Epidermal melanocyte (primary cell): Measurements from ENCODE around the gene PDLIM1.

Source experiments
- DNase-seq: peaks from one replicate; pipeline ENCODE4 v3.0.0; 2011; ENCODE audit warnings: low spot score; ENCODE audit not compliant: insufficient read length

PDLIM1 gene

DNA sequence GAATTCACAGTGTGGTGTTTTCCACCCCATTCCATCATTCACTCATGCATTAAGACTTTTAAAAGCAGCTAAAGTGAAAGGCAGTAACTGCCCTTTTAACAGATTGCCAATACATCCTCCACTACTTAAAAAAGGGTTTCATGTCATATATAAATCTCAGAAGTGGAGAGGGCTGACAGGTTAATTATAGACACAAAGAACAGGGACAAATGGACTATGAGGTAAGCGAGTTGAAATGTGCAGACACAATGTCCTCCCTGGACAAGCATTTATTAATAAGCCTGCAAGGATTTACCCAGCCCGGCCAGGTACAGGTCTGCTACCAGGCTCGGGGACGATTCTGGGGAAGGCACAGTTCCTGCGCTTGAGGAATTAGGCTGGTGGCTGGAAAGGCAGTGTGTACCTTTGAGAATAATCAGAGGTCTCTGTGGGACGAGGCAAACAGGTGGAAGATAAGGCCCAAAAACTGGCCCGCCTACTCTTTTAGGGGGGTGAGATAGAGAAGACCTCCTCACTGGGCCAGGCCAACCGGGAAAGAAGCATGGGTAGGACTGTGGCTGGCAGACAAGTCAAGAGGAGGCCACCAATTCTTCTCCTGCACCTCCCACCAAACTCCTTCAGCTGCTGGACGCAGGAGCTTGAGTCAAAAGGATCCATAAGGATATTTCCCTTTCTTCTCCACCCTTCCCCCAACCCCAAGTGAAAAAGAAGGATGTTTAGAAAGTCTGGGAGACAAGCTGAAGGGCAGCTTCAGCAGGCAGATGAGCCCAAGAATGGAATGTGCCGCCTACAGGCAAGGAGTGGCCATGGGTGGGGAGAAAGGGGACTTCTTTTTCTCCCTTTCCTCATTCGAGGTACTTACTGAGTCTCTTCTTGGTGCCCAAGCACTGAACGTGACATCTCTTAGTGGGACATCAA lies 1.5 kb downstream of the PDLIM1 start:
- no peak for DNase-seq

DNA sequence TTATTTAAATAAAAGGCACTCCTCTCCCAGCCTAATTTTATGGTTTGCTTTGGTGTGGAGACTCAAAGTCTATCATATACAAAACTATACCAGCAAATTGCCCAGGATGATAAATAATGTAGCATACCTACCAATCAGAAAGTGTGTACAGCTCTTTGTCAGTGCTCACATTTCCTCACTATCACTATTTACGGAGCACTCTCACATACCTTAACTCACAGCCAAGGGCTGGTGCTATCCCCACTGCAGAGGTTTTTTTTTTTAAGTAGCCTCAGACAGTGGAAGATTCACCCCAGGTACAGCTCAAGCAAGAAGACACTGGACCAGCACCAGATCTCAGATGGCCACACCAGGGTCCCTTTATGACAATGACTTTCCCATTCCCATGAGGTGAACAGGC lies 2.5 kb downstream of the PDLIM1 start:
- DNase-seq, result no peak

DNA sequence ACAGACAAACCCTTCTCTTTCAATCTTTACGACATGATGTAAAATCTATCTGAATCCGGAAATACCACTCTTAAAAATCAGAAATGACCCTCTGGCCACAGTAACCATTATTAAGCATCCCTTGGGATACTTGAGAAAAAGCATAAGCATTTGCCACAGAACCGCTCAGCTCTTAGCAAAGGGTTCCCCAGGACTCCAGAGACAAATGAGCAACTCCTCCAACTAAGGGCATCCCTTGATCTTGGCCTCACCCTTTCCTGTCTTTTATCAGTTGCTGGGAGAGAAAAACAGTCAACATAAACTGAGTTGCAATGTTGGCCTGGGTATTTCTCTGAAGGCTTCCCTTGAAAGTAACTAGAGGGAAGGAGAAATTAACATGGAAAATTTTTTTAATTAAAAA lies 3.5 kb downstream of the PDLIM1 start:
- DNase-seq, result no peak

DNA sequence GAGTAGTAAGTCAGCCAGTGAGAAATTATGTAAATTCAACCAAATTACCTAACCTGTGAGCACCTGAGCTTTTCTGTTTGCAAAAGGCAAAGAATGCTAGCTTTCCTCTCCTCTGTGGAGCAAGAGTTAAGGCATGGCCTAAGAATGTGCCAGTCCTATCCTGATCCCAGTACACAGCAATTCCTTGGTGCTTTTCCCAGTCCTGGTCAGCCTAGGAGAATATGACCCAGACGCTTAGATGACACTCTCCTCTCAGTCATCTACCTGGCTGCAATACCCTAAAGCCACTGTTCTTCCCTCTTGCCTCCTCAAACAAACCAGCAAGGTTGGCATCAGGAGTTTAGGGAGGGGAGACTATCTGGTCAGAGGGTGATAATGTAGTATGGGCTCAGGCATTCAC lies 4.1 kb downstream of the PDLIM1 start:
- DNase-seq, result no peak

DNA sequence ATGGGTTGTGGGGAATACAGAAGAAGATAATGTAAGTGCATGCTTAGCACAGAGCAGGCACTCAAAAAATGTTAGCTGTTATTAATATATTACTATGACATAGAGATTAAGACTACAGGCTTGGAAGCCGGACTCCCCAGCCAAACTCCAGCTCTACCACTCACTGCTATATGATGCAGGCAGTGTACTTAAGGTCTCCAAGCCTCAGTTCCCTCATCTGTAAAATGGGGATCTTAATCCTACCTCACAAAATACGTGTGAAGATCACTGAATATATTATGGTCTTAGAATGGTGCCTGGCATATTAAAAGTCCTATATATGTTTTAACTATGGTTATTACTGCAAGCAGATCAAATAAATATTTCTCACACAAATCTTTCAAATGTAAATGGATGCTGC lies 5.2 kb downstream of the PDLIM1 start:
- DNase-seq, result no peak

DNA sequence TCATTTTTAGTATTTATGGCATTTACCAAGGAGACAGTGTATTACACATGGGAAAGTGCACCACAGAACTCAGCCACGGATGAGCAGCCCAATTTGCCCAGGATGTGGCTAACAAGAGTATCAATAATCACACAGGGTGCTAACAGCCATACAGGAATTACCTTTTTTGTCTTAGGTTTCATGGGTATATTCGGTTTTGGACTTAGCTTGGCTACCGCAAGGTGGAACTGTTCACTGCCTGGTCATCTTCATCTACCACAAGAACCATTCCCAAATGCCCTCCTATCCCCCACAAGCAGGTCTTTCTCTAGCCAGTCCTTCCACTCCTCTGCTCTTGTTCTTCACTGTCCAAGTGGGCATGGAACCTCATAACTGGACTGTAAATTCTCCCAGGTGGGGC lies 6.0 kb downstream of the PDLIM1 start:
- no peak for DNase-seq

DNA sequence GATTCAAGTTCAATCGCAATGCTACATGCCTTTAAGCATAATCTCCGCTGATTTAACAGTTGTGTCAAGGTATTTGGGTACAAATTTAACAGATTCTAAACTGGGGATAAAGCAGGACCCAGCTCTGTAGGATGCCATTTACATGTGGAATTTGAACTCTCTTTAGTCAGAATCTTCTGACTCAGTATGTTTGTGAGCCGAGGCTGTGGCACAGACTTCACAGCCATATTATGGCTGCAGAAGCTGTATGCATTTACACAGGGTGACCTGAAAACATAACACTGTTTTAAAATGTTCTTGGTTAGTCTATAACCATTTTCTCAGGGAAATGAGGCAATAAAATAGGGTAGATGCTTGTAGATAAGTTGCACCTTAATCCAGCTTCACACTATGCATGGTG lies 8.7 kb downstream of the PDLIM1 start:
- no peak for DNase-seq

DNA sequence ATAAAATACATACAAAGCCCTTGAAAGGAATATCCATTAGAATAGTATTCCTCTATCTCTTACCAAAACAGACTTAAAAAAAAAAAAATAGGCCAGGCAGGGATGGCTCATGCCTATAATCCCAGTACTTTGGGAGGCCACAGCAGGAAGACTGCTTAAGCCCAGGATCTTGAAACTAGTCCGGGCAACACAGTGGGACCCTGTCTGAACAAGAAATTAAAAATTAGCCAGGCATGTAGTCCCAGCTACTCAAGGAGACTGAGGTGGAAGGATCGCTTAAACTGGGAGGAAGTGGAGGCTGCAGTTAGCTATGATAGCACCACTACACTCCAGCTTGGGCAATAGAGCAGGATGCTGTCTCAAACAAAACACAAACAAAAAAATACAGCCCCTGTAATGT lies 9.6 kb downstream of the PDLIM1 start:
- no peak for DNase-seq

DNA sequence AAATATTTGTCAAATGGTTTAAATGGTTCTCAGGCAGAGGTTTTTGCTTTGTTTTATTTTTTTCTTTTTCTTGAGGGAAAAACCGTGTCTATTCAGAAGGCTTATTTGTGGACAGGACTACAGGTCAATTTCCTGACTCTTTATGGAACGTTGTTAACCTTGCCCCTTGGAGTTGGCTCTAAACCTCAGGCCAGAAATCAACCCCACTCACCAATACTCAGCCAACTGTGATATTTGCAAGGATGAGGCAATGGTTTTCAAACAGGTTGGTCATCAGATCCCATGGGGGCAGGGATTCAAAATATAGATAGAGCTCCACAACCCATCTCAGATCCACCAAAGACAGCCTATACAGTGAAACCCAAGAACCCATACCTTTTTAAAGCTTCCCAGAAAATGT lies 10.2 kb downstream of the PDLIM1 start:
- DNase-seq, result no peak

DNA sequence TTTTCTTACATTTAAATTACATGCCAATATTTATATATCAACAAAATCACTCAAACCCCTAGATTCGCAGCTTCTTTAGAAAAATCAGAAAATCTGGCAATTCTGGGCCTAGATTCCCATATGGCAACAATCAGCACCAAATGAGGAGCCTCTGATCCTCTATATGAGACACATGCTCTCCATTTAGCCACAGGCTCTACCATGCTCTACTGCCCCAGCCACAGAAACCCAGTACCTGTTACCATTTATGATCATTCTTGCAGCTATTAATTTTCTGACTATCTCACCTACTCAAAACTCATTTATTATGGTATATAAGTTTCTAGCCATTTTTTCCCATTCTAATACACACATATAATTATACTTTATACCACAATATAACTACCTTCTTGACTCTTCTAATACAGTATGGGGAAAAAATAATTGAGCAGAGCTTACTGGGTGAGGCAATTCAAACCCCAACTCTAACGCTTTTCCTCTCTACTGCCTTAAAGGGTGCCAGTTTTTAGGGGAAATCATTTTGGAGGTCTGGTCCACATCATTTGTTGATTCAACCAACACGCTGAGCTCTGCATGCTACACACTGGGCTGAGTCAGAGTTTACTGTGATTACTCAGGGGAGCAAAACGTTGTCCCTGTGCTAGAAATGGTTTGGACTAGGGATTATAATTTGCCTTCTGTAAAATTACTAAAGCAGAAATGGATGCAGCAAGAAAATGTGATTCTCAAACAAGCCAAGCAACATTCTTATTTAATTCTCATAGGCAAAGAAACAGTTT lies 11.6 kb downstream of the PDLIM1 start:
- DNase-seq, result no peak

DNA sequence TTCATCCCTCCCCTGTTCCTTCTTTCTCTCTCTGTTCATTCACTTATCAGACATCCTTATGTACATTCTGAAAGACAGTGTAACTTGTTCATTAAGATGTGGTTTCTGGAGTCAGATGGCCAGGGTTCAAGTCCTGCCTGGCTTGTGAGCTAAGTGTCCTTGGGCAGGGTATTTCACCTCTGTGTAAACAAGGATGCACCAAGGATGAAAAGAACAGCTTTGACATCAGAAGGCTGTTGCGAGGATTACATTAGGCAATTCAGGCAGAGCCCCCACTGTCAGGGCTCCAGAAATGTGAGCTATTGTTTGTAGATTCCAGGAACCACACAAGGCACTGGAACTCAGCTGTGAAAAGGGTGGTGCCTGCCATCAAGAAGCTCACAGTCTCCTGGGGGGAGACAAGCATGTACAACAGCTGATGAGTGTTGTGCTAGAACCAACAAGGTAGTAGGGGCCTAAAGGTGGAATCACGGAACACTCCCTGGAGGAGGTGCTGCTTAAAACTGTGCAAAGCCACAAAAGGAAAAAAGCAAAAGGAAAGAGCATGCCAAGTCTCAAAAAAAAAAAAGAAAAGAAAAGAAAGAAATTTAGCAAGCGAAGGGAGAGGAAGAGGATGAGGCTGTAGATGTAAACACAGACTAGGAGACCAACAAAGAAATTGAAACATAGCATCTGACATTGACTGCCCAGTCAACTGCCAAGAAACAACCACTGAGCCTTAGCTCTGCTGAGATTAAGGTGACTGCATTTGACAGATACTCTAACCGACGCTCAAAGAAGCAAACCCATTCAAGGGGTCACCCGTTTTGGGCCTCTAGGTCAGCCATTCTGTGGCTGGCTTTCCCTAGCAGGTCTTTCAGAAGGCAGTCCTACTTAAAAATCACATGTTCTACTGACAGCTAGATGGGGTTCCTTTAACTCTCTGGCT lies 12.5 kb downstream of the PDLIM1 start:
- DNase-seq, result no peak

DNA sequence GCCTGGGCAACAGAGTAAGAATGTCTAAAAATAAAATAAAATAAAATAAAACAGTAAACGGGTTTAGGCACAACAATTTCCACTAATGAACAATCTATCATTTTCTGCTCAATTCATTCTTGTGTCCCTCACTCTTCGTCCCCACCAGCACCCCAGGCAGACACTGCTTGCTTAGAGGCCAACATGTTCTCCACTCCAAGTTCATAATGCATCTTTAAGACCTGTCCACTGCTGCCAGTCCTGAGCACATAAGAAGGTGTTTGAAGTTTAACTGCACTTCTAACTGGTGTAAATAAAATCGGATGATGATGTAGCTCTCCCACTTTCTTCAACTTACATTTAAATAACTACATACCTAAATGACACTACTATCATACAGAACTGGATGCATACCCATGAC lies 13.2 kb downstream of the PDLIM1 start:
- no peak for DNase-seq

DNA sequence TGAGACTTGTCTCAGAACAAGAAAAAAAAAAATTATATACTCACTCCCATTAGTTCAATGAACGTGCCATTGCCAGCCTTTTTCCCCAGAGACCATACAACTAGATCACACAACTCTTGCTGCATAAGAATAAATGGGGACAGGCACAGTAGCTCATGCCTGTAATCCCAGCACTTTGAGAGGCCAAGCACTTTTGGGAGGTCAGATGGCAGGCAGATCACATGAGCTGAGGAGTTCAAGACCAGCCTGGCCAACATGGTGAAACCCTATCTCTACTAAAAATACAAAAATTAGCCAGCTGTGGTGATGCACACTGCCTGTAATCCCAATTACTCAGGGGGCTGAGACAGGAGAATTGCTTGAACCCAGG lies 13.6 kb downstream of the PDLIM1 start:
- DNase-seq, result no peak

DNA sequence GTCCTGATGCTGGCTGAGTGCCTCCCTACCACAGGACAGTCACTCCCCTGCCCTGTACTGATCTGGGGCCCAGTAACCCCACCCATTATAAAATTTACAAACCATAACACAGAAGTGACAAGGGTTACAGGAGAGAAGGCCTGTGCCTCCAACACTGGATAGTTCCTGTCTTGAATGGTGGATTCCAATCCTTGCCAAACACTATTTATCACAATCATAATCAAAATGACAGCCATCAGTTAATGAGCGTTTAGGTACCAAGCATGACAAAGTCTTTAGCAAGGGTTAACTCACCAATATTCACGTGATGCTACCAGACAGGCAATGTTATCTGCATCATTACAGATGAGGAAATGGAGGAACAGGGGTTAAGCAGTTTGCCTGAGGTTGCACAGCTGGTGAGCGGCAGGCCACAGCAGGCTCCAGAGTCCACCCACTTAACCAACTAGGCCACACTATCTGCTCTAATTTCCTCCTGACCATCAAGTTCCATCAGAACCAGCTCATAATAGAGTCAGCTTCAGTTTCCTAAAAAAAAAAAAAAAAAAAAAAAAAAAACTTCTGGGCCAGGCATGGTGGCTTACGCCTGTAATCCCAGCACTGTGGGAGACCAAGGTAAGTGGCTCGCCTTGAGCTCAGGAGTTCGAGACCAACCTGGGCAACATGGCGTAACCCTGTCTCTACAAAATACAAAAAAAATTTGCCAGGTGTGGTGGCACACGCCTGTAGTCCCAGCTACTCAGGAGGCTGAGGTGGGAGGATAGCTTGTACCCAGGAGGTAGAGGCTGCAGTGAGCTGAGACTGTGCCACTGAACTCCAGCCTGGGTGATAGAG lies 14.2 kb downstream of the PDLIM1 start:
- DNase-seq, result no peak

DNA sequence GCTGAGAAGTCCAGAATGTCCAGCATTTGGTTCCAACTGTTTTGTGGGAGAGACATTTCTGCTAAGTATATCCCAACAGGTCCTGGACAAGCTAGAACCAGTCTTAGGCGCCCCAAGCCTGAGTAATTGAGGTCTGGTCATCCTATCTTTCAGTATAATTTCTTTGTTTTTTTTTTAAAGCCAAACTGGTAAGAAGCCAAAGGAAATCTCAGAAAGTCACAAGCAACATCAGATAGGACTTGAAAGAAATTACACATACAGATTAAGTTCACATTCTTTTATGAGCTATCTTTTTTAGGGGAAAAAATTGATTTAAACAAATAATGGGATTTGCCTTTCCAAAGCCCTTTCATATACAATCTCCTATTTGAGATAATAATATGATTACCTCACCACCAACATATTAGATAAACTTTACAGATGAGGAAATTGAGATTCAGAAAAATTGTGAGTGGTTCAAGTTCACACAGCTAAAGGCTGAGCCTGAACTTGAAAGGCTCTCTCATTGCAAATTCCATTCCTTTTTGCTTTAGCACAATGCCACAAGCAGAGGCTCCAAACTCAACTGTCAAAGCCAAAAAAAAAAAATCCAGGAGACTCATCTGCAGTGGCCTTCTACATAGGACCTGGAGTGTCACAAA lies 15.0 kb downstream of the PDLIM1 start:
- no peak for DNase-seq

DNA sequence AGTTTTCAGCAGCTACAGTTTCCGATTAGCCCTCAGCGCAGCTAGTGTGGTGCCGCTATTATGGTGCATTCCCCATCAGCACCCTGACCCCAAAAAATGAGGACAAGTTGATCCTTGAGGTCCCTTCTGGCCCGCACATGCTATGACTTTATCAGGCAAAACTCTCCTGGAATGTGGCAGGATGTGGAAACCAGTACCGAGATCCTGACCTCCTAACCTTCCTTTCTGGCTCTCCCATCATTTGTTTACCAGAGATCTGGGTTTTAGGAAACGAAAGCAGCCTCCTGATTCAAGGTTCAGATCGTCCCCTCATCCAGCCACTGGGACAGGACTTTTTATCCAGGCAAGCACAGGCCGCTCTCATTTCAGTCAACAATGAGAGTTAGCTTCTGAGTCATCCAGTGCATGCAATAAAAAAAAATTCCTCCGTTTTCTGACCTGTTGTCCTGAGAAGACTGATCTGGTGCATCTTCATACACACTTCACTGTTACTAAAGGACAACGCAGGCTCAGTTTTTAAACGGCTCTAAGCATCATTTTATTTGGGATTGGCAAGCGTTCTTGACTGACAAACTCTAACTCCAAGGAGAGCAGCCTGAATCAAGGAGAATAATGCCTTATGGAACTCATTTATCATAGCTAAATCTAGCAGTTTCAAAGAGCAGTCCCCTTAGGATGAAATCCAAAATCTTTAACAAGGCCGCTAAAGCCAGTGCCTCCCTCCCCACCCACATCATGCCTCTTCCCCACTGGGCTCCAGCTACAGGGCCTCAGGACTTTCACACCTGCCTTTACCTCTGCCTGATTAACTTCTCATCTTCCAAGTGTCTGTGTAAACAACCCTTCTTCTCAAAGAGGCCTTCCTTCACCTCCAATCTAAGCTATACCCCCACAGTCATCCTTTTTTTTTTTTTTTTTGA lies 17.1 kb downstream of the PDLIM1 start:
- DNase-seq, result no peak

DNA sequence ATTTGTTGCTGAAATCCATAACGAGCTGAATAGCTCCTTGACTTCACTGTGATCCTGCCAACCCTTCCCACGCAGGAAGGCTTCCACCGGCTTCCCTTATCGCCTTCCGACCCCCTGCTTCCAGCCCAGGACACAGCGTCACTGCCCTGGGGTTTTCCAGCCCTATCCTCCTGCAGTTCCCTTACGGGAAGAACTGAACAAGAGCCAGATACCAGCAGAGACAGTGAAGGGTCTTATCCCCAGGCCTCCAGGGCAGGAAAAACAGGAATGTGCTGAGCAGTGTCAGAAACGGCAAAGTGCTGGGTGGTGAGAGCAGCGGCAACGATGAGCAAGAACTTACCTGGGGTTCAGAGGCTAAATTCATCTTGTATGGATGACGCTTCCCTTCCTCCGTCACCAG lies 22.4 kb downstream of the PDLIM1 start:
- DNase-seq, result no peak

DNA sequence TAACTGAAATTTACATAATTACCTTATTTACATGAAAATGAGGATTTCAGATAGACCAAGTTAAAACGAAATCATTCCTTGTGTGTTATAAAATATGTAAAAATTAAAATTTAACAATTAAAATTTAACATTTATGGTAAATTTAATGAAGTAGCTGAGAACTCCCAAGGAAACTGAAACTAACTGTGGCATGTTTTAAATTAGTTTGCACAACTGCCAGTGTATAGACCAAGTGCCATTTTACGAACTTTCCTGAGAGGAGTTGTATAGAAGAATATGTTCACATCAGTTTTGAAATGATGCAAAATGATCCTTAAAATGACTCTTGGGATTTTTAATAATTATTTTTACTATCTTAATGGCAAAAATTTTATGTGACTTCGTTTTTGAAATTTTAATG lies 23.6 kb downstream of the PDLIM1 start:
- no peak for DNase-seq

DNA sequence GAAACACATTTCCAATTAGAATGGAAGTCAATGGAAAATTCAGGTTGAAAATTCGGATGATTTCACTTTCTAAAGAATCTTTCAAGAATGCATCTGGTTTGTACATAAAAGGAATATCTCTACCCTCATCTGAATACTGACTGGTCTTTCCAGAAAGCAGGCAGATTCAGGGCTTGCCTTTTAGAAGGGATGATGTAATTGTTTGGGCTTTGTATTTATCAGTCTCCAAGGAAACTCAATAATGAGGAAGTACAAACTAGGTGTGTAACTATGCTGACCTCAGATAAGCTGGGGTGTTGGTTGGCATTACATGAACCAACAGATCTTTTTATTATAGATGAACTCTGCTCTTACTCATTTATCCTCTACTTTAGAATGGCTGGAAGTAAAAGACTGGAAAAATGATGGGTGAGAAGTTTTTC lies 24.1 kb downstream of the PDLIM1 start:
- DNase-seq, result no peak
